K562 (cell line): ENCODE measurements around the gene APOM. TPM values are rescaled to one million over a fixed set of nuclear protein-coding genes. Genes with fewer than 3 reads are reported as not detected.

Source experiments
- ATAC-seq: fragments of 200-7000 bp; cut with Tn5 transposase; 3 replicates; pipeline ENCODE4 v1.9.1; 2020; ENCODE audit warnings: moderate library complexity
- BruUV-seq: library from RNA; stranded (reverse); fragments of 400-500 nt; replicated peaks from 2 replicates; lab custom pipeline; 2021; lab: Mats Ljungman, UMichigan
- CTCF ChIA-PET: fragments of 300-600 bp; formaldehyde crosslinking; extraction: SDS; loops from one replicate; lab custom pipeline; 2021; ENCODE audit warnings: low intra/inter-chr PET ratio; lab: Yijun Ruan, JAX
- POLR2A ChIA-PET: fragments of 300-600, 350-650 bp; sonication (Branson Sonifier 250); formaldehyde crosslinking; extraction: SDS; loops from one replicate; lab custom pipeline; 2021; ENCODE audit warnings: antibody characterized with exemption, inconsistent platforms; lab: Yijun Ruan, JAX
- DNase-seq, 4 experiments: peaks; one replicate each; pipeline versions ENCODE4 v3.0.0 to v3.0.0-alpha.2; 2011 to 2018; ENCODE audit warnings: low spot score in 3 of 4, mixed read lengths in 3 of 4; ENCODE audit errors: extremely low read depth in 1 of 4
- FAIRE-seq: peaks from 2 replicates; lab custom pipeline; 2011; peaks lifted over from hg19 to GRCh38; lab: Jason Lieb, UNC
- H2AFZ ChIP-seq: 2 replicates; pipeline ENCODE4 v1.6.0; 2011; ENCODE audit warnings: low read depth, low read length, control low read depth, inconsistent platforms
- H3K27ac ChIP-seq: fragments of 200-600 bp; 3 replicates; pipeline ENCODE4 v1.8.0; 2011; ENCODE audit warnings: low read depth, mild to moderate bottlenecking, control low read depth, inconsistent platforms, low read length, moderate library complexity, mixed read lengths; ENCODE audit errors: extremely low read depth
- H3K27me3 ChIP-seq, 2 experiments: fragments of 300-600 bp in 1 of 2; 2 replicates in 1 of 2; 3 replicates in 1 of 2; pipeline versions ENCODE4 v1.6.0 to v1.8.0; 2011; ENCODE audit warnings: inconsistent platforms in 2 of 2, low read length in 2 of 2, mild to moderate bottlenecking in 1 of 2, mixed read lengths in 1 of 2, moderate library complexity in 1 of 2; ENCODE audit not compliant: control insufficient read depth in 2 of 2, insufficient read depth in 2 of 2
- H3K36me3 ChIP-seq: fragments of 300-600 bp; 3 replicates; pipeline ENCODE4 v1.8.0; 2011; ENCODE audit warnings: mild to moderate bottlenecking, low read length, inconsistent platforms; ENCODE audit not compliant: control insufficient read depth, insufficient read depth
- H3K4me1 ChIP-seq, 2 experiments: fragments of 200-600 bp in 1 of 2; replicated peaks in 1 of 2; 2 replicates in 1 of 2; 3 replicates in 1 of 2; pipeline versions ENCODE4 v1.5.1 to v1.8.0; 2011; ENCODE audit warnings: inconsistent platforms in 2 of 2, low read length in 2 of 2, mild to moderate bottlenecking in 1 of 2, mixed read lengths in 1 of 2, moderate library complexity in 1 of 2; ENCODE audit not compliant: control insufficient read depth in 2 of 2, insufficient read depth in 2 of 2
- H3K4me2 ChIP-seq: 2 replicates; pipeline ENCODE4 v1.6.1; 2011; ENCODE audit warnings: low read length, control low read depth, inconsistent platforms, mixed read lengths; ENCODE audit not compliant: insufficient read depth
- H3K4me3 ChIP-seq: fragments of 200-600 bp; sonication (generic), shearing (Covaris generic); 2 replicates; pipeline ENCODE4 v1.5.1; 2016; ENCODE audit warnings: control low read depth, inconsistent platforms
- H3K79me2 ChIP-seq: fragments of 200-600 bp; 3 replicates; pipeline ENCODE4 v1.8.0; 2011; ENCODE audit warnings: low read length, inconsistent platforms; ENCODE audit not compliant: control insufficient read depth, insufficient read depth
- H3K9ac ChIP-seq, 2 experiments: 2 replicates each; pipeline versions ENCODE4 v1.6.0 to v1.6.1; 2011; ENCODE audit warnings: low read depth in 2 of 2, low read length in 2 of 2, control low read depth in 1 of 2, inconsistent platforms in 1 of 2, mild to moderate bottlenecking in 1 of 2, mixed read lengths in 1 of 2; ENCODE audit not compliant: insufficient read depth in 1 of 2
- H3K9me1 ChIP-seq: one replicate; pipeline ENCODE4 v1.6.0; 2011; ENCODE audit warnings: inconsistent platforms, mild to moderate bottlenecking, low read length, moderate library complexity; ENCODE audit not compliant: control insufficient read depth, insufficient read depth
- H3K9me3 ChIP-seq: replicated peaks from 2 replicates; pipeline ENCODE4 v1.5.1; 2011; ENCODE audit warnings: low read depth, low read length, inconsistent platforms; ENCODE audit not compliant: control insufficient read depth, insufficient read depth
- H4K20me1 ChIP-seq: replicated peaks from 2 replicates; pipeline ENCODE4 v1.6.1; 2011; ENCODE audit warnings: low read length, inconsistent platforms, mixed read lengths; ENCODE audit not compliant: control insufficient read depth, insufficient read depth
- FOXM1 ChIP-seq, 2 experiments: fragments of 450-650 bp in 1 of 2; sonication (generic) in 1 of 2; formaldehyde crosslinking in 1 of 2; IDR thresholded peaks; 2 replicates each; pipeline versions ENCODE4 v1.6.1 to v1.9.0; 2017 to 2022; ENCODE audit warnings: low read depth in 2 of 2, mild to moderate bottlenecking in 2 of 2, missing genetic modification reagents in 1 of 2, moderate library complexity in 1 of 2
- POLR2AphosphoS2 ChIP-seq: IDR thresholded peaks from 2 replicates; pipeline ENCODE4 v1.6.1; 2012; ENCODE audit warnings: low read length, improper control_type of control experiment
- RBFOX2 ChIP-seq: fragments of 200-400 bp; formaldehyde crosslinking; IDR thresholded peaks from 2 replicates; pipeline ENCODE4 v1.6.1; 2017; ENCODE audit warnings: low read depth, mild to moderate bottlenecking, low read length, moderate library complexity
- SMAD3 ChIP-seq: fragments of 450-650 bp; formaldehyde crosslinking; conservative IDR thresholded peaks from 2 replicates; pipeline ENCODE4 v1.4.0; 2020; ENCODE audit warnings: mild to moderate bottlenecking
- SMARCB1 ChIP-seq: IDR thresholded peaks from 2 replicates; pipeline ENCODE4 v1.6.1; 2011; ENCODE audit warnings: improper control_type of control experiment, low read depth; ENCODE audit not compliant: insufficient read length
- STAG1 ChIP-seq: sonication (generic); formaldehyde crosslinking; IDR thresholded peaks from 2 replicates; pipeline ENCODE4 v1.5.0; 2020; ENCODE audit warnings: missing genetic modification reagents, borderline replicate concordance
- WGBS: fragments of 100-300 bp; shearing (Covaris generic); methylation state at CpG from one replicate; pipeline ENCODE4 v1.1.6; 2016; ENCODE audit warnings: low coverage, mixed read lengths; ENCODE audit not compliant: insufficient coverage; ENCODE audit errors: missing lambda C conversion rate; 5-methylcytosine and 5-hydroxymethylcytosine counted together
- in situ Hi-C: fragments of 300-500 bp; cut with MboI; formaldehyde crosslinking; loops from 4 replicates; pipeline ENCODE4 v1.15.0; 2018; ENCODE audit warnings: inconsistent platforms, mixed read lengths
- intact Hi-C: fragments of 100-400 bp; cut with micrococcal nuclease; formaldehyde crosslinking; loops from 2 replicates; pipeline ENCODE4 v1.14.2; 2022
- polyA plus RNA-seq, 8 experiments: library from polyadenylated mRNA; depleted of rRNA in 4 of 8; stranded (reverse) in 5 of 8; unstranded in 3 of 8; fragments of >200 nt; fragmentation: Nextera tagmentation in 2 of 8; fragmentation: Illumina TruSeq in 1 of 8; extraction: Ambion mirVana in 2 of 8; extraction: Trizol in 1 of 8; gene quantifications; 2 replicates each; pipeline versions ENCODE4 v1.2.1 to v1.2.3, GENCODE V29; 2011 to 2014; ENCODE audit warnings: inconsistent platforms in 1 of 8, missing spikeins in 1 of 8
- total RNA-seq, 7 experiments: library from RNA; depleted of rRNA in 6 of 7; stranded (reverse); fragments of >200 nt in 6 of 7; fragmentation: Illumina TruSeq in 2 of 7; extraction: Trizol in 2 of 7; gene quantifications; 2 replicates each; pipeline versions ENCODE4 v1.2.1 to v1.2.3, GENCODE V29; 2011 to 2021; ENCODE audit warnings: low replicate concordance in 1 of 7
- TF ChIP-seq, protein P1 (sequence below): fragments of 450-650 bp; IDR thresholded peaks from 2 replicates; pipeline ENCODE4 v1.6.1; 2017; ENCODE audit warnings: mild to moderate bottlenecking, moderate library complexity
- TF ChIP-seq, protein P2 (sequence below), 2 experiments: fragments of 200-800 bp in 1 of 2; sonication (Bioruptor generic) in 1 of 2; sonication (generic) in 1 of 2; formaldehyde crosslinking in 1 of 2; IDR thresholded peaks in 1 of 2; conservative IDR thresholded peaks in 1 of 2; 2 replicates each; pipeline versions ENCODE4 v1.5.0 to v1.6.1; 2016 to 2020; ENCODE audit warnings: missing compliant biosample characterization in 1 of 2, missing genetic modification characterization in 1 of 2, missing genetic modification reagents in 1 of 2
- TF ChIP-seq, protein P3 (sequence below): fragments of 450-650 bp; IDR thresholded peaks from 2 replicates; pipeline ENCODE4 v1.6.1; 2018; ENCODE audit not compliant: partially characterized antibody

APOM gene
- total and polyA plus RNA-seq, 9 of the 15 experiments (the other 6 are each of a cell fraction or from before 2014, with no cell fraction given) = 5.7 to 24.3 (median 10.4) TPM

DNA sequence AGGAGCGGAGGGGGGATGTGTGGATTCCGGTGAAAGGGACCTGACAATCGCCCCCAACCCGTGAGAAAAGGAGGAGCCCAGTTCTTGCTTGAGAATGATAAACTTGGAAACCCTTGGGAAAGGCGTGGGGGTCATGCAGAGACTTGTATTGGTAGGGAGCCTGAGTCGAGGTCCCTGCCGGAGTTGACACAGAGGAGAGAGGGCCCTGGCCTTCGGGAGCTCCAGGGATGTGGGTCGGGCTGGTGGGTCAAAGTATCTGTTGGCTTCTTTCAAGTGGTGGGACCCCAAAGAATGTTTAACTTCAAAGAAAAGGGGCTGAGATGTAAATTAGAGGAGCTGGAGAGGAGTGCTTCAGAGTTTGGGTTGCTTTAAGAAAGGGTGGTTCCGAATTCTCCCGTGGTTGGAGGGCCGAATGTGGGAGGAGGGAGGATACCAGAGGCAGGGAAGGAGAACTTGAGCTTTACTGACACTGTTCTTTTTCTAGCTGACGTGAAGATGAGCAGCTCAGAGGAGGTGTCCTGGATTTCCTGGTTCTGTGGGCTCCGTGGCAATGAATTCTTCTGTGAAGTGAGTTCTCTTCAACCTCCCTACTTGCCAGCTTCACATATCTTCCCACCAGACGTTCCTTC is 10.8 kb downstream of the APOM start (continued):
- TF ChIP-seq, protein P1, sequence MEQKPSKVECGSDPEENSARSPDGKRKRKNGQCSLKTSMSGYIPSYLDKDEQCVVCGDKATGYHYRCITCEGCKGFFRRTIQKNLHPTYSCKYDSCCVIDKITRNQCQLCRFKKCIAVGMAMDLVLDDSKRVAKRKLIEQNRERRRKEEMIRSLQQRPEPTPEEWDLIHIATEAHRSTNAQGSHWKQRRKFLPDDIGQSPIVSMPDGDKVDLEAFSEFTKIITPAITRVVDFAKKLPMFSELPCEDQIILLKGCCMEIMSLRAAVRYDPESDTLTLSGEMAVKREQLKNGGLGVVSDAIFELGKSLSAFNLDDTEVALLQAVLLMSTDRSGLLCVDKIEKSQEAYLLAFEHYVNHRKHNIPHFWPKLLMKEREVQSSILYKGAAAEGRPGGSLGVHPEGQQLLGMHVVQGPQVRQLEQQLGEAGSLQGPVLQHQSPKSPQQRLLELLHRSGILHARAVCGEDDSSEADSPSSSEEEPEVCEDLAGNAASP = no peak

DNA sequence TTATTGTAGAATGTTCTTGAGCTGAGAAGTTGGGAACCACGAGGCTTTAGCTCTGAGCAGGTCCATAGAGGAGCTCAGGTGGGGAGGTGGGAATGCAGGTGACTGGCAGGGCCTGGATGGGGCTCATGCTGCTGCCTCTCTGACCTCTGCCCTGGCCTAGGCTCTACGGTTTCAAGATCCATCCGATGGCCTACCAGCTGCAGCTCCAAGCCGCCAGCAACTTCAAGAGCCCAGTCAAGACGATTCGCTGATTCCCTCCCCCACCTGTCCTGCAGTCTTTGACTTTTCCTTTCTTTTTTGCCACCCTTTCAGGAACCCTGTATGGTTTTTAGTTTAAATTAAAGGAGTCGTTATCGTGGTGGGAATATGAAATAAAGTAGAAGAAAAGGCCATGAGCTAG is 14.0 kb downstream of the APOM start, which contains the start of gene LY6G5B:
TSS of gene LY6G5B (plus strand) at position 301 of the 400 bp plus-strand sequence. CDS start 975 bp downstream, outside the sequence.
- H3K4me2 ChIP-seq = no peak within 1 kb of the TSS
- H3K9me3 ChIP-seq = no peaks in the 10 kb centered on the region
- no peak within 1 kb of the TSS for H3K27ac ChIP-seq
- ATAC-seq (no peak), DNase-seq (no peak), FAIRE-seq (no peak)
- WGBS = 83% methylated on average over 8 of the region's 8 CpGs
- TF ChIP-seq SMARCB1 (no peak), RBFOX2 (peak; percentile 46), POLR2AphosphoS2 (0 out of 2 replicates have a peak, but pooled peaks have one; percentile 6), FOXM1 (IDR thresholded peaks at IDR 0.05; ENCODE audit: low read depth) (no peak), FOXM1 (CRISPR knock-in tag; IDR thresholded peaks at IDR 0.05; ENCODE audit: low read depth) (0 out of 2 replicates have a peak, but pooled peaks have one; percentile 35), SMAD3 (CRISPR knock-in tag) (no peak), STAG1 (CRISPR knock-in tag) (no peak)
- TF ChIP-seq, protein P2, sequence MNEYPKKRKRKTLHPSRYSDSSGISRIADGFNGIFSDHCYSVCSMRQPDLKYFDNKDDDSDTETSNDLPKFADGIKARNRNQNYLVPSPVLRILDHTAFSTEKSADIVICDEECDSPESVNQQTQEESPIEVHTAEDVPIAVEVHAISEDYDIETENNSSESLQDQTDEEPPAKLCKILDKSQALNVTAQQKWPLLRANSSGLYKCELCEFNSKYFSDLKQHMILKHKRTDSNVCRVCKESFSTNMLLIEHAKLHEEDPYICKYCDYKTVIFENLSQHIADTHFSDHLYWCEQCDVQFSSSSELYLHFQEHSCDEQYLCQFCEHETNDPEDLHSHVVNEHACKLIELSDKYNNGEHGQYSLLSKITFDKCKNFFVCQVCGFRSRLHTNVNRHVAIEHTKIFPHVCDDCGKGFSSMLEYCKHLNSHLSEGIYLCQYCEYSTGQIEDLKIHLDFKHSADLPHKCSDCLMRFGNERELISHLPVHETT (CRISPR knock-in tag; conservative IDR thresholded peaks at IDR 0.05 in 1 of 2, IDR thresholded peaks at IDR 0.05 in 1 of 2) = no peak
- TF ChIP-seq, protein P3, sequence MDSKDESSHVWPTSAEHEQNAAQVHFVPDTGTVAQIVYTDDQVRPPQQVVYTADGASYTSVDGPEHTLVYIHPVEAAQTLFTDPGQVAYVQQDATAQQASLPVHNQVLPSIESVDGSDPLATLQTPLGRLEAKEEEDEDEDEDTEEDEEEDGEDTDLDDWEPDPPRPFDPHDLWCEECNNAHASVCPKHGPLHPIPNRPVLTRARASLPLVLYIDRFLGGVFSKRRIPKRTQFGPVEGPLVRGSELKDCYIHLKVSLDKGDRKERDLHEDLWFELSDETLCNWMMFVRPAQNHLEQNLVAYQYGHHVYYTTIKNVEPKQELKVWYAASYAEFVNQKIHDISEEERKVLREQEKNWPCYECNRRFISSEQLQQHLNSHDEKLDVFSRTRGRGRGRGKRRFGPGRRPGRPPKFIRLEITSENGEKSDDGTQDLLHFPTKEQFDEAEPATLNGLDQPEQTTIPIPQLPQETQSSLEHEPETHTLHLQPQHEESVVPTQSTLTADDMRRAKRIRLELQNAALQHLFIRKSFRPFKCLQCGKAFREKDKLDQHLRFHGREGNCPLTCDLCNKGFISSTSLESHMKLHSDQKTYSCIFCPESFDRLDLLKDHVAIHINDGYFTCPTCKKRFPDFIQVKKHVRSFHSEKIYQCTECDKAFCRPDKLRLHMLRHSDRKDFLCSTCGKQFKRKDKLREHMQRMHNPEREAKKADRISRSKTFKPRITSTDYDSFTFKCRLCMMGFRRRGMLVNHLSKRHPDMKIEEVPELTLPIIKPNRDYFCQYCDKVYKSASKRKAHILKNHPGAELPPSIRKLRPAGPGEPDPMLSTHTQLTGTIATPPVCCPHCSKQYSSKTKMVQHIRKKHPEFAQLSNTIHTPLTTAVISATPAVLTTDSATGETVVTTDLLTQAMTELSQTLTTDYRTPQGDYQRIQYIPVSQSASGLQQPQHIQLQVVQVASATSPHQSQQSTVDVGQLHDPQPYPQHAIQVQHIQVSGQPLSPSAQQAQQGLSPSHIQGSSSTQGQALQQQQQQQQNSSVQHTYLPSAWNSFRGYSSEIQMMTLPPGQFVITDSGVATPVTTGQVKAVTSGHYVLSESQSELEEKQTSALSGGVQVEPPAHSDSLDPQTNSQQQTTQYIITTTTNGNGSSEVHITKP = no peak
- intact Hi-C loops (loop anchor here (10.0 kb wide), 1 partner anchor 505 kb away; the partner anchor contains the start of genes AGPAT1 and RNF5), in situ Hi-C loops (no loop called here)
- H2AFZ ChIP-seq = no peak within 1 kb of the TSS
- no peaks in the 10 kb centered on the region for H3K9me1 ChIP-seq
- no TSS peak for BruUV-seq
- H3K4me3 ChIP-seq = no peak within 1 kb of the TSS
- ChIA-PET POLR2A (interaction anchor here (0.6 to 2.6 kb wide), 13 partner anchors 8 to 174 kb away, joined by 3 to 14 read pairs (median 3); partner anchors contain the start of genes ABHD16A, C6orf47, LSM2 and MSH5), CTCF (no interaction called here)
- no peaks in the 10 kb centered on the region for H3K27me3 ChIP-seq
- 0 out of 2 replicates have a peak, but pooled peaks cover 3% of the 10 kb centered on the region for H4K20me1 ChIP-seq
- peaks cover 45% of the 10 kb centered on the region for H3K79me2 ChIP-seq
- H3K36me3 ChIP-seq = peaks cover 71% of the 10 kb centered on the region
- peak within 1 kb of the TSS in 1 of 2 experiments; percentile 69; a peak in 2 of 4 replicates for H3K9ac ChIP-seq
- H3K4me1 ChIP-seq = peaks cover 5 to 11% of the 10 kb centered on the region in 2 experiments; a peak in 3 of 5 replicates
